SK-N-SH (cell line): ENCODE results near the gene GLYAT.

Experiments used
- MXI1 ChIP-seq: IDR thresholded peaks from 2 replicates; pipeline ENCODE4 v1.6.1; 2012; ENCODE audit warnings: mild to moderate bottlenecking, low read depth, low read length, improper control_type of control experiment
- RFX5 ChIP-seq: IDR thresholded peaks from 2 replicates; pipeline ENCODE4 v1.6.1; 2012; ENCODE audit warnings: mild to moderate bottlenecking, improper control_type of control experiment, low read length
- SIN3A ChIP-seq: IDR thresholded peaks from 2 replicates; pipeline ENCODE4 v1.6.1; 2012; ENCODE audit warnings: low read depth, mild to moderate bottlenecking, low read length, moderate library complexity, borderline replicate concordance

GRCh38 chr11:58769308-58769707 is 37.6 kb upstream of the GLYAT start:
- TF ChIP-seq RFX5 (no peak), SIN3A (no peak), MXI1 (no peak)
